ENCODE results near the gene INPP5A.

GRCh38 chr10:132556994-132557441, 19.4 kb downstream of the INPP5A start:
- TF ChIP-seq EZH2 (IDR thresholded peaks at IDR 0.05) (no peak), CTCF (IDR thresholded peaks at IDR 0.05 in 2 of 3, conservative IDR thresholded peaks at IDR 0.05 in 1 of 3; ENCODE audit: borderline replicate concordance in 1 of 3, insufficient read depth in 1 of 3, low read depth in 2 of 3, low read length in 2 of 3) (no peak), POLR2A (IDR thresholded peaks at IDR 0.05; ENCODE audit: borderline replicate concordance, extremely low read depth, insufficient read depth, insufficient read length) (no peak), CBX3 (IDR thresholded peaks at IDR 0.05; ENCODE audit: low read depth) (no peak), JUND (IDR thresholded peaks at IDR 0.05) (no peak), EGR1 (IDR thresholded peaks at IDR 0.05; ENCODE audit: low read depth) (no peak), SP1 (IDR thresholded peaks at IDR 0.05; ENCODE audit: low read depth) (no peak), ZNF274 (IDR thresholded peaks at IDR 0.05; ENCODE audit: low read depth, low read length) (no peak), YY1 (IDR thresholded peaks at IDR 0.05; ENCODE audit: extremely low read depth, insufficient replicate concordance, low read depth, low read length) (no peak), FOSL1 (IDR thresholded peaks at IDR 0.05; ENCODE audit: low read depth) (no peak), MAX (IDR thresholded peaks at IDR 0.05) (no peak), REST (IDR thresholded peaks at IDR 0.05; ENCODE audit: low read depth) (no peak), SIN3A (IDR thresholded peaks at IDR 0.05; ENCODE audit: low read depth) (no peak)
